Measurements from ENCODE around the gene PPP2R5E.
"Not testable (repeated sequence)": the region's sequence is repeated elsewhere in the genome, so short reads cannot be mapped to it uniquely, and the experiment has no call there.

The PPP2R5E gene

GRCh38 chr14:63543000-63543825, at the start of gene PPP2R5E:
Gene PPP2R5E (minus strand): TSS chr14:63543377. CDS start chr14:63539685, 3,692 bp downstream.
- H3K4me3 ChIP-seq (ENCODE audit: low read depth, low read length): peak within 1 kb of the TSS; percentile 83

GRCh38 chr14:63583046-63583445, 39.9 kb upstream of the PPP2R5E start:
- H3K4me3 ChIP-seq (ENCODE audit: low read depth, low read length): not testable (repeated sequence)

- H3K4me3 ChIP-seq (ENCODE audit: low read depth, low read length): no peak overlapping the region
These were observed 38.3 kb upstream of the PPP2R5E start for GRCh38 chr14:63581491-63581890.

GRCh38 chr14:63578300-63578699, 35.1 kb upstream of the PPP2R5E start:
- no peak overlapping the region for H3K4me3 ChIP-seq (ENCODE audit: low read depth, low read length)

GRCh38 chr14:63573581-63573980, 30.4 kb upstream of the PPP2R5E start:
- H3K4me3 ChIP-seq (ENCODE audit: low read depth, low read length): no peak overlapping the region

GRCh38 chr14:63565448-63565847, 22.3 kb upstream of the PPP2R5E start:
- H3K4me3 ChIP-seq (ENCODE audit: low read depth, low read length): no peak overlapping the region

GRCh38 chr14:63564318-63564717, 21.1 kb upstream of the PPP2R5E start:
- no peak overlapping the region for H3K4me3 ChIP-seq (ENCODE audit: low read depth, low read length)

DNA sequence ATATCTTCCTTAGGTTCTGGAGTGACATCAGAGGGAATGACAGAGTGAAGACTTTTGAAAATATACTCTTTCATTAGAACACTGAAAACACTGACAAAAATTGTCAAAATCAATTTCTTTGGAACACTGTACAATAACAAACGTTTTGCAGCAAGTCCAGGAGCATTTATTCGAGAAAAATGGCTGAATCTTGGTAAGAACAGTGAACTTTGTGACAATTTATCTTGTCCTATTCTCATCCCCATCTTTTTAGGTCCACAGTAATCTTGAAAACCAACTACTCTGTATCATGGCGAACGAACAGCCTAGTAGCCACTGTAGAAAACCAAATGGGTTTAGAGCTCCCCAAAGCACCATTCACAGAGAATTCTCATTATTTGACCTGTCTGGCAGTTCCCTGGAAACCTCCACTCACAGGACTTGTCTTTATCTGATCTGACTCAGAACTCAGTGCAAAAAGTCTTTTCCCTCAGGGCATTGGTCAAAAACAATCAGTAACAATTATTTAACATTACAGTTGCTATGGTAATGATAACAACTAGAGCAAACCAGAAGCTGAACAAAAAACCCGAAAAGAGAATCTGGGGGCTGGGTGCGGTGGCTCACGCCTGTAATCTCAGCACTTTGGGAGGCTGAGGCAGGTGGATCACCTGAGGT, 20.3 kb upstream of the PPP2R5E start:
- H3K4me3 ChIP-seq (ENCODE audit: low read depth, low read length): no peak overlapping the region

DNA sequence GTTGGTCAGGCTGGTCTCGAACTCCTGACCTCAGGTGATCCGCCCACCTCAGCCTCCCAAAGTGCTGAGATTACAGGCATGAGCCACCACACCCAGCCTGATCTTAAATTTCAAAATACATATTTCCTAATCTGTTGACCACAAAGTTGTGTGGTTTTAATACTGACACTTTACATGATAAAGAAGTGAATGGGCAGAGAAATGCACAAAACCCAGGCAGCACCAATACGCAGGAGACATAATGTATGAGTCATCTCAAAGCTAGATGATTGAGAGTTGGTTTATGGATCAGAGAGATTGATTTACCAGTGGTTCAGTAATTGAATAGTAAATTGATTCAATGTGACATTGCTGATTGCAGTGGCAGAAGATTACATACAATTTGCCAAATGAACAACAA, 19.2 kb upstream of the PPP2R5E start:
- H3K4me3 ChIP-seq (ENCODE audit: low read depth, low read length): no peak overlapping the region

- no peak overlapping the region for H3K4me3 ChIP-seq (ENCODE audit: low read depth, low read length)
These were observed 12.4 kb upstream of the PPP2R5E start for GRCh38 chr14:63555572-63555971.

- no peak overlapping the region for H3K4me3 ChIP-seq (ENCODE audit: low read depth, low read length)
These were observed 8.2 kb upstream of the PPP2R5E start for GRCh38 chr14:63551332-63551731.

- H3K4me3 ChIP-seq (ENCODE audit: low read depth, low read length): no peak overlapping the region
These were observed 4.7 kb upstream of the PPP2R5E start for GRCh38 chr14:63547798-63548335.

GRCh38 chr14:63545431-63545830, 2.3 kb upstream of the PPP2R5E start:
- H3K4me3 ChIP-seq (ENCODE audit: low read depth, low read length): no peak overlapping the region

GRCh38 chr14:63544591-63545299, 1.6 kb upstream of the PPP2R5E start:
- H3K4me3 ChIP-seq (ENCODE audit: low read depth, low read length): no peak overlapping the region

DNA sequence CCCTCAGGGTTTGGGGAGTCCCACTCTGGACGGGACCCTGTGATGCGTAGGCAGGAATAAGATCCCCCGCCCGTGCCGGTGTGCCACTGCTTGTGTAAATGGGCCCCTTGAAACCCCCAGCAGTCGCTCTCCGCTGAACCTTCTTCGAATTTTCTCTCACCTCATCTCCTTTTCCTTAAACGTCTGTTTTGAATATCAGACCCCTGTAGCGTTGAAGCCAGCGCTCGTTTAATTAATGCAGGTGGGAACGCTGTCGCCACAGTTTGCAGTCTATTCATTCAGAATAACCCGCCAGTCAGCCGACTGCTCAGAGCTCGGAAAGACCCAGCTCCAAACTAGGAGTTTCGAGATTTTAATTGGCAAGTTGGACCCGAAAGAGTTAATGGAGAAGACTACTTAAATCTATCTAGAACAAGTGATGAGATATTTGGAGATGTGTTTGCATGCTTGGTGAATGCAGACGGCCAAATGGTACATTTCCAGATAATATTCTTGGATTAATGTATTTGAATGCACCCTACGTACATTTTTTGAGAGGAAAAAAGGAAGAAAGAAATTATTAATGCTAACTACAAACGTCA, 739 bp upstream of the PPP2R5E start:
- H3K4me3 ChIP-seq (ENCODE audit: low read depth, low read length): peak overlapping the region; percentile 83

GRCh38 chr14:63542231-63542999, 762 bp downstream of the PPP2R5E start:
- H3K4me3 ChIP-seq (ENCODE audit: low read depth, low read length): peak overlapping the region; percentile 83

DNA sequence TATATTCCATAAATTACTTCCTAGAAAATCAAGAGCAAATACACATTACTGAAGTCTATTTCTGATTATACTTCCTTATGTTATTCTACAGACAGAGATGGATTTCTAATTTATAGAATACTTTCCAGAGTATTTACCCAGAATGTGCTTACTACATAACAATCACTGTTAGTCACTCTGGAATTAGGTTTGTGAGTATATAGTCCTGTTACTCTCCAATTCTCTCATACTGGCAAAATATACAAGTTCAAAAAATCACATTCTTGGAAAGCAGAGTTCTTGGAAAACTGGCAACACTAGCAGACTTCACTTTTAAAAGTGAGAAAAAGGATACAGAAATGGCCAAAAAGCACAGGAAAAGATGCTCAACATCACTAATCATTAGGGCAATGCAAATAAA, 7.3 kb downstream of the PPP2R5E start:
- no peak overlapping the region for H3K4me3 ChIP-seq (ENCODE audit: low read depth, low read length)

GRCh38 chr14:63533474-63533873, 9.7 kb downstream of the PPP2R5E start:
- no peak overlapping the region for H3K4me3 ChIP-seq (ENCODE audit: low read depth, low read length)

GRCh38 chr14:63524537-63525155, 18.5 kb downstream of the PPP2R5E start:
- H3K4me3 ChIP-seq (ENCODE audit: low read depth, low read length): no peak overlapping the region
